Activated naive CD4-positive, alpha-beta T cell treated with anti-CD3 and anti-CD28 coated beads, Interleukin-2, amount 10 ng/mL, durations not matched to agents 5 hours and 36 hours (primary cell): ENCODE data around the gene ACKR1. TPM values are rescaled to one million over a fixed set of nuclear protein-coding genes. Genes with fewer than 3 reads are reported as not detected.

Experiments used
- total RNA-seq, 2 experiments: library from RNA; stranded (reverse); gene quantifications; one replicate each; pipeline ENCODE4 v1.2.3, GENCODE V29; 2021

ACKR1 gene
- not detected for total RNA-seq

GRCh38 chr1:159204161-159205141 is at the start of gene ACKR1:
ACKR1 (plus strand) TSS chr1:159204875; CDS start chr1:159204960, 85 bp downstream.

GRCh38 chr1:159171254-159171687 is 33.4 kb upstream of the ACKR1 start, which contains the start of gene CADM3:
CADM3 (plus strand) TSS chr1:159171615; CDS start chr1:159171766, 151 bp downstream.

Other genes starting within 250 kb of the ACKR1 start
- gene IFI16, start 195.0 kb upstream of the ACKR1 start, total RNA-seq = 100 to 1,000 TPM; 229 to 232 TPM
- 1 to 10 TPM; 3.4 to 3.6 TPM for gene AIM2, start 128.1 kb upstream of the ACKR1 start, total RNA-seq
- not detected for gene CADM3, start 33.3 kb upstream of the ACKR1 start, total RNA-seq
- gene FCER1A, start 97.5 kb downstream of the ACKR1 start, total RNA-seq = not detected
- not detected for gene OR10J4, start 227.3 kb downstream of the ACKR1 start, total RNA-seq
- not detected for gene OR10J1, start 234.8 kb downstream of the ACKR1 start, total RNA-seq